Activated T-cell treated with anti-CD3 and anti-CD28 coated beads, Interleukin-2, amount 50 U/mL, for 48 hours (primary cell): ENCODE measurements around the gene TERT.
A peak's percentile ranks its signal among the peaks of the same experiment; 100 is the strongest.

Experiments used
- DNase-seq, 2 experiments: peaks; one replicate each; pipeline ENCODE4 v3.0.0-alpha.2; 2020

The TERT gene

DNA sequence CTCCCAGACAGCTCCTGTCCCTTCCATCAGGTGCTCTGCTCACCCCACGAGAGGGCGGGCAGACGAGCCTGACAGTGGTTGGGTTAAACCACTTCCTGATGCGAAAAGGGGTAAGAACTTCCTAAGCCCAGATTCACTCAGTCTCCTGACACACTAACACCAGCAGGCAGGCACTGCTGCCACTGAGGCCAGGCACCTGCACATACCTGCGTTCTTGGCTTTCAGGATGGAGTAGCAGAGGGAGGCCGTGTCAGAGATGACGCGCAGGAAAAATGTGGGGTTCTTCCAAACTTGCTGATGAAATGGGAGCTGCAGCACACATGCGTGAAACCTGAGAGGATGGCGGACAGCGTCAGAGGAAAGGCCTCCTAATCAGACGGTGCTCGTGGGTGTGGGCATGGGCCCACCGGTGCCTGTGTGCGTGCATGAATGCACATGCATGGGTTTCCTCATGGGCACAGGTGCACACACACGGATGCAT is 39.7 kb downstream of the TERT start:
- DNase-seq = peak; percentile 53

DNA sequence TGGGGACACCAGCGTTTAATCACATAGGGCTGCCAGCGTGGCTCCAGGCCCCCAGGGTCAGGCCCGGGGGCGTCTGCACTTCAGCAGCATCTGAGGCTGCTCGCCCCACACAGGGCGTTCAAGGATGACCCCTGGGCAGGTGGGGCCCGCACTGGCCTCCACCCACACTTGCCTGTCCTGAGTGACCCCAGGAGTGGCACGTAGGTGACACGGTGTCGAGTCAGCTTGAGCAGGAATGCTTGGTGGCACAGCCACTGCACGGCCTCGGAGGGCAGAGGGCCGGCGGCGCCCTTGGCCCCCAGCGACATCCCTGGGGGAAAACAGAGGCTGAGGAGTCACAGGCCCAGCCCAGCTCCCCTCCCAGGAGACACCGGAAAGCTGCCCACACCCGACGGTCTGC is 40.7 kb downstream of the TERT start:
- no peak for DNase-seq

GRCh38 chr5:1253456-1254105 is 41.3 kb downstream of the TERT start:
- DNase-seq = no peak

DNA sequence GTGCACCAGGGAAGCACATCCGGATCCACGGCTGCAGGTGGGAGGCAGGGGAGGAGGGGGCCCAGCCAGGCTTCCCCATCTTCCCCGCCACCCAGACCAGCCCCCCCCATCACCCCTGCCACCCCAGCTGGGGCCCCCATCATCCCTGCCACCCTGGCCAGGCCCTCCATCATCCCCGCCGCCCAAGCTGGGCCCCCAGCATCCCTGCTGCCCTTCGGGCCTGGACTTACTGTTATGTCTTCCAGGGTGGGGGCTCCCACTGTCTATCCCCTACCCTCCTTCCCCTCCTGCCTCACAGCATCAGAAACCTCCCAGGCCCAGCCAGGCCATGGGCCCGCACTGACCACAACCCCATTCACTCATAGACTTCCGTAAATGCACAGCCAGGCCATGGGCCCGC is 42.2 kb downstream of the TERT start:
- DNase-seq = no peak

DNA sequence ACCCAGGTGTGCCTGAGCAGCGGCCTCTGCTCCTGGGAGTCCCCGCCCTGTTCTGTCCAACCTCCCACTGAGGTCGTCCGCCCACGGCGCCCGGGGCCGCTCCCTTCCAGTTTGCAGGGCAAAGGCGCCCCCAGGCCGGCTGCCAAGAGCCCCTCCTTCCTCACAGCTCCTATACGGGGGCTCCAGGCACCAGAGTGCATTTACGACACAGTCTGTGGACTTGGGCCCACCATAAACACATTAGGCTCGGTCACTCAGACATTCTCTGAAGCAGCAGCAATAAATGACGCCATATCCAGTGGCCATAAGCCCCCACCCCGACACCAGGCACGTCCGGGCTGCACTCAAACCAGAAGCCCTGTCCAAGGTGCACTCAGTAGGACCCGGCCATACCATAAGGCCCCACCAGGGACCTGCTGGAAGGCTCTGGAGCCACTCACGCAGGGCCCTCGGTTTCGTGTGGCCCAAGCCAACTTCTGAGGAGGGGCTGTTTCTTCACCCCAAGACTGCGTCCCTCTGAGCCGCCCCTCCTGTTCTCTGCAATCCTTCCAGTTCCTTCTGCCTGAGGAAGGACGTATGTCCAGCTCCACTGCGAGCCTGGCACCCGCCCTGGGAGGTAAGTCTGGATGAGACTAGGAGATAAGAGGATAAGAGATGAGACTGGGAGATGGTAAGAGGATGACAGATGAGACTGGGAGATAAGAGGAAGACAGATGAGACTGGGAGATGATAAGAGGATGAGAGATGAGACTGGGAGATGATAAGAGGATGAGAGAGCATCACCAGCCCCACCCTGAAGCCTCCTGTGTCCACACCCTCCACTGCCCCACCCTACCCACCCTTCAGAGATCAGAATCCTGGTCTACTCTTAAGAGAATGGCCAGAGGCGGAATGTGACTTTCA is 42.9 kb downstream of the TERT start:
- DNase-seq = no peak

GRCh38 chr5:1249366-1250280 is 45.2 kb downstream of the TERT start:
- DNase-seq = no peak

- DNase-seq = no peak
Observed at GRCh38 chr5:1247811-1248210, 47.1 kb downstream of the TERT start.

DNA sequence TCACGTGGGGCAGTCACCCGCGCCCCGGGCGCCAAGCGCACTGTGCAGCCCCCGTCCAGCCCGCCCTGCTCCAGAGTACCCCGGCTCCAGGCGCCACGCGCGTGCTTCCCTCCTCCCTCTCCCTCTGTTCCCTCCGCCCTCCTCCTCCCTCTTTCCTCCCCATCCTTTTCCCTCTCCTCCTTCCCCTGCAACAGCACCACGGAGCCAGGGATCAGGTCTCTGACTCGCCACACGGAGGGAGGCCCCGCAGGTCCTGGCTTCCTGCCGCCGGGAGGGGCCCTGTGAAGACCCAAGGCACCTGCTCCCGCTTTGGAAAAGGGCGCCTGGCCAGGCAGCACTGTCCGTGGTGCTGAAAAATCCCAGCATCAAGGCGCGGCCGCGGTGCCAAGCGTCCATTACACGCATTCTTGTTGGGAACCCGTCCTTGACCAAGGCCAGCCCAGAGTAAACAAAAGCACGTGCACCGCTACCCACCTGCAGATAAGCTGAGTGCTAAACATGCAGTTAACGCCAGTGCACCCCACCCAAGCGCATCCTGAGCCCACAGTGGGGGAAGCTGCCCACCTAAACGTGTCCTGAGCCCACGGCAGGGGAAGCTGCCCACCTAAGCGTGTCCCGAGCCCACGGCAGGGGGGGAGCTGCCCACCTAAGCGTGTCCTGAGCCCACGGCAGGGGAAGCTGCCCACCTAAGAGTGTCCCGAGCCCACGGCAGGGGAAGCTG is 48.0 kb downstream of the TERT start:
- DNase-seq = peak in 1 of 2 experiments; percentile 29

DNA sequence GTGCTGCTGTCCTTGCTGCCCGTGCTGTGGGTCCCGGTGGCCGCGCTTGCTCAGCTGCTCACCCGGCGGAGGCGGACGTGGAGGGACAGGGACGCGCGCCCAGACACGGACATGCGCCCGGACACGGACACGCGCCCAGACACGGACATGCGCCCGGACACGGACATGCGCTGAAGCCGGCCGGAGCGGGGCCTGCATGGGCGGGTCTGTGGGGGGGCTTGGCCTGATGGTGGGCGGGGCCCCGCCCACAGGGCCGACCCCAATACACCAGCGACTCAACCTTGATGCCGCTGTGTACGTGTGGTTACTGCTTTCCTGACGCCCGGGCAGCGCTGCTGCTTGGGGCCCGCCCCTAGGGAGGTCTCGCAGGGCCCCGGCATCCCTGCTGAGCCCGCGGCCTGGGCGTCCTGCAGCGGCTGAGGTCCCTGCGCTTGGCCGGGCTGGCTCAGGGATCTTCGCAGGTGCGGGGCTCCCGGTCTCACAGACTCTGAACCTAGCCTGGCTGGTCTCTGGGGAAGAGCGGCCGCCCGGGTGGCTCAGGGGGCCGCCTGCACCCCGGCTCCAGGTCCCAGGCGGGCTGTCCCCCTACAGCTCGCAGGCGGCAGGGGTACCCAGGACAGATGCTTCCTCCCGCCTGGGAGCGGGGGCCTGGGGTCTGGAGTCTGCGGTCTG is 48.8 kb downstream of the TERT start:
- no peak for DNase-seq

DNA sequence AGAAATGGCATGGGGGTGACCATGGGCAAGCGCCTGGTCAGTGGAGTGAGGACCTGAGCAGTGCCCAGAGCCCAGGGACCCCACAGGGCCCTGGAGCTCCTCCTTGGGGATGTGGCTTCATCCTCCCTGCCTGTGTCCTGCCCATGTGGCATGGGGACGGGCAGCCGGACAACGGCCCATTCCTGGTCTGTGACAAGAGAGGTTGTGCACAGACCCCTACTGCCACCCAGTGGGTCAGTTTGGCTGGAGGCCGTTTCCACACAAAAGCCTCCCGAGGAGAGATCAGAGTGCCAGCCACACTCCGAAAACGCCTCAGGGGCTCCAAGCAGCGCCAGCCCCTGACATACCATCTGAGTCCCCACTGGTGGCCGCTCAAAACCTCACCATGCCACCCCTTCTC is 49.9 kb downstream of the TERT start:
- DNase-seq = no peak

GRCh38 chr5:1244255-1244654 is 50.6 kb downstream of the TERT start:
- DNase-seq = no peak

GRCh38 chr5:1243487-1244130 is 51.3 kb downstream of the TERT start:
- no peak for DNase-seq

- no peak for DNase-seq
Observed at GRCh38 chr5:1242733-1243486, 52.0 kb downstream of the TERT start.

DNA sequence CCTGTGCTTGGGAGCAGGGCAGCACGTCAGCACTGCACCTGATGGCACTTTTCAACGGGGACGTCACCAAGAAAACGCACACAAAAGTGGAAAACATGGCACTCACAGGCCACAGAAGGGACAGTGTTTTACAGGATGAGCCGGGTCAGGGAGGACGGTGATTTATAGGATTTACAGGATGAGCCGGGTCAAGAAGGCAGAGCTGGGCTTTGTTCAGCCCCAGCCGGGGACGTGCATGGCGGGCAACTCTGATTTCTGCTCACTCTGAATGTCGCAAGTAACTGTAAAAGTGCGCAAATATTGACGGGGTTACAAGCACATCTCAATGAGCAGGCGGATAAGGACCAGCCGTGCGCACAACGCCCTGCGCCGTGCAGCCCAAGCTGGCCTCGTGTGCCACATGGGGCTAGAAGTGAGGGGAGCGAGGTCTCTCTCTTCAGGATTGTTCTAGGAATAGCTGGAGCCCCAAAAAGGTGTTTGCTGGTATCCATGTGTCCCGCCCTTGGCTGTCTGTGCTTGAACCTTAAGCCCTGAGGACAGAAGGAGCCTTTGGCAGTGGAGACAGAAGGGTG is 53.3 kb downstream of the TERT start:
- DNase-seq = no peak

DNA sequence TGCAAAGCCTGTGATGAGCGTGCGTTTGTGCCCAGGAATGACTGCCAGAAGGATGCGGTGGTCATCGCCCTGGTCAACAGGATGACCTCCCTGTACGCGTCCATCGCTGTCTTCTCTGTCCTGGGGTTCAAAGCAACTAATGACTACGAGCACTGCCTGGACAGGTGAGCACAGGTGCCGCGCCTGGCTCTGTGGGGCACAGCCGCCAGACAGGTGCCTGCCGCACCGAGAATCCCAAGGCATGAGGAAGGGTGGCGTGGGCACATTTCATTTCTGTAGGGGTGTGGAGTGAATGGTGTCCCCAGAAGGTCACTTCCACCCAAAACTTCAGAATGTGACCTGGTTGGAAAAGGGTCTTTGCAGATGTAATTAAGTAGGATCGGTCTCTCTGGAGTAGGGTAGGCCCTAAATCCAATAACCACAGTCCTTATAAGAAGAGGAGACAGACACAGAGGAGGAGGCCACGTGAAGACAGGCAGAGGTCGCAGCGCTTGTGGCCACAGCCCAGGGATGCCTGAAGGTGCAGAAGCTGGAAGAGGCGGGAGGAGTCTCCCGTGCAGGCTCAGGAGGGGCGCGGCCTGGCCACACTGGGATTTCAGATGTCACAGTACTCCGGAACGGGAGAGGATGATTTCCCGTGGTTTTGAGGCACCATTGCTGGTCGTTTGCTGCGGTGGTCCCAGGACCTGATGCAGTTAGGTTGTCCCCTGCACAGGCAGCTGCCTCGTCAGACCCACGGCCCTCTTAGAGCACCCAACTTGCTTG is 54.2 kb downstream of the TERT start:
- no peak for DNase-seq

- DNase-seq = no peak
Observed at GRCh38 chr5:1239505-1240251, 55.2 kb downstream of the TERT start.

DNA sequence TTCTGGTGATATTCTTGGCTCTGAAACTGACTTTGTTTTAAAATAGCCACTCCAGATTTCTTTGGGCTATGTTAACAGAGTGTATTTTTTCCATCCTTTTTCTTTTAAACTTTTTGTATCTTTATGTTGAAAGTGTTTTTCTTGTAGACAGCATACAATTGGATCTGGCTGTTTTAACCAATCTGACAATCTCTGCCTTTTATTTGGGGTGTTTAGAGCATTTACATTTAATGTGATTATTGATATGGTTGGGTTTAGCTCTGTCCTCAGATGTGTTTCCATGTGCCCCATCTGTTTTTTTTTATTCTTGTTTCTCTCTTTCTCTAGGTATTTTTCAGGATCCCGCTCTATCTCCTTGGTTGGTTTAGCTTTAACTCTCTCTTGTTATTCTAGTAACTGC is 59.0 kb downstream of the TERT start:
- DNase-seq = no peak

GRCh38 chr5:1235379-1235778 is 59.5 kb downstream of the TERT start:
- DNase-seq = no peak

DNA sequence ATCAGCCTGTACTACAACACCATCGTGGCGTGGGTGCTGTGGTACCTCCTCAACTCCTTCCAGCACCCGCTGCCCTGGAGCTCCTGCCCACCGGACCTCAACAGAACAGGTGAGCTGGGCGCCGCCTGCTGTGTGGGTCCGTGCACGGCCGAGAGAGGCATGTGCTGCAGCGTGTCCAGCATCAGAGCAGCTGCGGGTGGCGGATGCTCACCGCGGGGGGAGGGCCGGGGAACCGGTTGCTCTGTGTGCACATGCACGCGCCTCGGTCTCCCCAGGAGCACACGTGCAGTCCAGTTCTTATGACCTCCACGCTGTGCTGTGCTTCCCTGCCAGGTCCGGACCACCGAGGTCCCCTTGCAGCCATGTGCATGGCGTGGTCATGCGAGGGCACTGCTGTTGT is 62.1 kb downstream of the TERT start:
- DNase-seq = no peak
